Neural cell (in vitro differentiated cells): Measurements from ENCODE around the gene PPFIBP2. TPM values are rescaled to one million over a fixed set of nuclear protein-coding genes. Genes with fewer than 3 reads are reported as not detected.

Experiments
- H2AFZ ChIP-seq: fragments of 200-600, 300-800 bp; sonication (generic), shearing (Covaris generic); 2 replicates; pipeline ENCODE4 v1.6.0; 2014; ENCODE audit warnings: low read depth, mild to moderate bottlenecking, antibody characterized with exemption, low read length, moderate library complexity
- H3F3A ChIP-seq: fragments of 200-600 bp; shearing (Covaris generic); 2 replicates; pipeline ENCODE4 v1.6.1; 2016; ENCODE audit warnings: mild to moderate bottlenecking, moderate library complexity, mixed read lengths, antibody characterized with exemption, low read length; ENCODE audit not compliant: insufficient read depth, poor library complexity, severe bottlenecking
- H3K27ac ChIP-seq: fragments of 200-600, 300-800 bp; sonication (generic), shearing (Covaris generic); 2 replicates; pipeline ENCODE4 v1.5.1; 2014; ENCODE audit warnings: mild to moderate bottlenecking, low read length, moderate library complexity
- H3K27me3 ChIP-seq: fragments of 300-800, 200-600 bp; sonication (generic), shearing (Covaris generic); 2 replicates; pipeline ENCODE4 v1.6.0; 2014; ENCODE audit warnings: mild to moderate bottlenecking, low read depth, low read length, moderate library complexity; ENCODE audit not compliant: insufficient read depth
- H3K36me3 ChIP-seq: fragments of 300-800, 200-600 bp; sonication (generic), shearing (Covaris generic); 2 replicates; pipeline ENCODE4 v1.5.1; 2014; ENCODE audit warnings: mild to moderate bottlenecking, antibody characterized with exemption, low read length, moderate library complexity; ENCODE audit not compliant: insufficient read depth
- H3K4me2 ChIP-seq: fragments of 300-800, 200-600 bp; sonication (generic), shearing (Covaris generic); 2 replicates; pipeline ENCODE4 v1.6.0; 2014; ENCODE audit warnings: mild to moderate bottlenecking, low read length
- H3K4me3 ChIP-seq: fragments of 300-800, 200-600 bp; sonication (generic), shearing (Covaris generic); 2 replicates; pipeline ENCODE4 v1.5.1; 2014; ENCODE audit warnings: mild to moderate bottlenecking, low read length, moderate library complexity
- H3K79me2 ChIP-seq: fragments of 200-600 bp; shearing (Covaris generic); replicated peaks from 2 replicates; pipeline ENCODE4 v1.6.0; 2014; ENCODE audit warnings: mild to moderate bottlenecking, low read length, moderate library complexity; ENCODE audit not compliant: insufficient read depth
- H3K9ac ChIP-seq: fragments of 300-800, 200-600 bp; sonication (generic), shearing (Covaris generic); 2 replicates; pipeline ENCODE4 v1.6.1; 2016; ENCODE audit warnings: mild to moderate bottlenecking, low read length, mixed read lengths
- H3K9me2 ChIP-seq: fragments of 200-600 bp; shearing (Covaris generic); 2 replicates; pipeline ENCODE4 v1.6.1; 2016; ENCODE audit warnings: mild to moderate bottlenecking, low read length, mixed read lengths; ENCODE audit not compliant: insufficient read depth
- H3K9me3 ChIP-seq: fragments of 200-600, 300-800 bp; sonication (generic), shearing (Covaris generic); 2 replicates; pipeline ENCODE4 v1.6.1; 2016; ENCODE audit warnings: mild to moderate bottlenecking, mixed run types, low read length, moderate library complexity, mixed read lengths
- H4K20me1 ChIP-seq: fragments of 200-600 bp; shearing (Covaris generic); 2 replicates; pipeline ENCODE4 v1.6.1; 2016; ENCODE audit warnings: mild to moderate bottlenecking, mixed run types; ENCODE audit not compliant: insufficient read depth
- EP300 ChIP-seq: fragments of 450-650 bp; conservative IDR thresholded peaks from 2 replicates; pipeline ENCODE4 v1.6.1; 2014; ENCODE audit warnings: antibody characterized with exemption, mild to moderate bottlenecking, moderate library complexity; ENCODE audit not compliant: poor library complexity, severe bottlenecking
- EZH2 ChIP-seq: fragments of 200-600, 300-800 bp; shearing (Covaris generic), sonication (generic); IDR thresholded peaks from 2 replicates; pipeline ENCODE4 v1.6.1; 2014; ENCODE audit warnings: antibody characterized with exemption, low read length, borderline replicate concordance, mild to moderate bottlenecking; ENCODE audit not compliant: insufficient read depth, poor library complexity, severe bottlenecking
- MXI1 ChIP-seq: fragments of 450-650 bp; conservative IDR thresholded peaks from 2 replicates; pipeline ENCODE4 v1.6.1; 2014; ENCODE audit warnings: antibody characterized with exemption, mild to moderate bottlenecking; ENCODE audit not compliant: poor library complexity, severe bottlenecking
- POLR2AphosphoS5 ChIP-seq: IDR thresholded peaks from 2 replicates; pipeline ENCODE4 v1.6.1; 2012
- RAD21 ChIP-seq: fragments of 450-650 bp; conservative IDR thresholded peaks from 2 replicates; pipeline ENCODE4 v1.6.1; 2014; ENCODE audit warnings: antibody characterized with exemption, mild to moderate bottlenecking, moderate library complexity
- SMC3 ChIP-seq: fragments of 450-650 bp; conservative IDR thresholded peaks from 2 replicates; pipeline ENCODE4 v1.6.1; 2014; ENCODE audit warnings: antibody characterized with exemption, mild to moderate bottlenecking, moderate library complexity; ENCODE audit not compliant: poor library complexity
- TAF1 ChIP-seq: IDR thresholded peaks from 2 replicates; pipeline ENCODE4 v1.6.1; 2012; ENCODE audit warnings: low read depth
- polyA plus RNA-seq: library from polyadenylated mRNA; depleted of rRNA; stranded (reverse); fragments of >200 nt; gene quantifications from 2 replicates; pipeline ENCODE4 v1.2.3, GENCODE V29; 2014
- TF ChIP-seq, protein P1 (sequence below): fragments of 450-650 bp; IDR thresholded peaks from 2 replicates; pipeline ENCODE4 v1.5.1; 2014; ENCODE audit warnings: antibody characterized with exemption, mild to moderate bottlenecking, moderate library complexity; ENCODE audit not compliant: poor library complexity, severe bottlenecking
- TF ChIP-seq, protein P2 (sequence below): IDR thresholded peaks from 2 replicates; pipeline ENCODE4 v1.6.1; 2012; ENCODE audit warnings: borderline replicate concordance

The PPFIBP2 gene
- polyA plus RNA-seq, 1 donor from 2014 or later: not detected

DNA sequence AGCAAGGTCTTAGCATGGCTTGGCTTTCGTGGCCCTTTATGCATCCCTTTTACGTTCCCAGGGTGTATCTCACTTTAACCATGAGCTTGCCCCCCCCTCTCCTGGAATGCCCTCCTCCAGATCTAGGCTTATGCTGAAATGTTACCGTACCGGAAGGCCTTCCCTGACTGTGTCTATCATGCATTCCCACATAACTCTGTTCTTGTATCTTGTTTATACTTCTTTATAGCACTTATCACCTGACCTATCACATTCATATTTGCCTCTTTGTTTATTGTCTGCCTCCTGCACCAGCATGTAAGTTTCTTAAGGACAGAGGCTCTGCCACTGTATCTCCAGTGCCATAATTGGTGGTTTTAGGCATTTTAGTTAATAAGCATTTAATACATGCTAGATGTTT, 38.9 kb downstream of the PPFIBP2 start:
- Histone ChIP-seq H3K9ac (no peak overlapping the region), H4K20me1 (no peaks in the 10 kb centered on the region), H3F3A (no peaks in the 10 kb centered on the region), H3K79me2 (no peaks in the 10 kb centered on the region), H3K4me3 (no peak overlapping the region), H2AFZ (no peak overlapping the region), H3K9me3 (no peaks in the 10 kb centered on the region), H3K27ac (no peak overlapping the region), H3K36me3 (no peaks in the 10 kb centered on the region), H3K27me3 (no peaks in the 10 kb centered on the region), H3K4me2 (no peak overlapping the region), H3K9me2 (no peaks in the 10 kb centered on the region)
- TF ChIP-seq POLR2AphosphoS5 (no peak), RAD21 (no peak), EP300 (no peak), SMC3 (no peak), TAF1 (no peak), EZH2 (no peak), MXI1 (no peak)
- TF ChIP-seq, protein P1, sequence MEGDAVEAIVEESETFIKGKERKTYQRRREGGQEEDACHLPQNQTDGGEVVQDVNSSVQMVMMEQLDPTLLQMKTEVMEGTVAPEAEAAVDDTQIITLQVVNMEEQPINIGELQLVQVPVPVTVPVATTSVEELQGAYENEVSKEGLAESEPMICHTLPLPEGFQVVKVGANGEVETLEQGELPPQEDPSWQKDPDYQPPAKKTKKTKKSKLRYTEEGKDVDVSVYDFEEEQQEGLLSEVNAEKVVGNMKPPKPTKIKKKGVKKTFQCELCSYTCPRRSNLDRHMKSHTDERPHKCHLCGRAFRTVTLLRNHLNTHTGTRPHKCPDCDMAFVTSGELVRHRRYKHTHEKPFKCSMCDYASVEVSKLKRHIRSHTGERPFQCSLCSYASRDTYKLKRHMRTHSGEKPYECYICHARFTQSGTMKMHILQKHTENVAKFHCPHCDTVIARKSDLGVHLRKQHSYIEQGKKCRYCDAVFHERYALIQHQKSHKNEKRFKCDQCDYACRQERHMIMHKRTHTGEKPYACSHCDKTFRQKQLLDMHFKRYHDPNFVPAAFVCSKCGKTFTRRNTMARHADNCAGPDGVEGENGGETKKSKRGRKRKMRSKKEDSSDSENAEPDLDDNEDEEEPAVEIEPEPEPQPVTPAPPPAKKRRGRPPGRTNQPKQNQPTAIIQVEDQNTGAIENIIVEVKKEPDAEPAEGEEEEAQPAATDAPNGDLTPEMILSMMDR: no peak
- TF ChIP-seq, protein P2, sequence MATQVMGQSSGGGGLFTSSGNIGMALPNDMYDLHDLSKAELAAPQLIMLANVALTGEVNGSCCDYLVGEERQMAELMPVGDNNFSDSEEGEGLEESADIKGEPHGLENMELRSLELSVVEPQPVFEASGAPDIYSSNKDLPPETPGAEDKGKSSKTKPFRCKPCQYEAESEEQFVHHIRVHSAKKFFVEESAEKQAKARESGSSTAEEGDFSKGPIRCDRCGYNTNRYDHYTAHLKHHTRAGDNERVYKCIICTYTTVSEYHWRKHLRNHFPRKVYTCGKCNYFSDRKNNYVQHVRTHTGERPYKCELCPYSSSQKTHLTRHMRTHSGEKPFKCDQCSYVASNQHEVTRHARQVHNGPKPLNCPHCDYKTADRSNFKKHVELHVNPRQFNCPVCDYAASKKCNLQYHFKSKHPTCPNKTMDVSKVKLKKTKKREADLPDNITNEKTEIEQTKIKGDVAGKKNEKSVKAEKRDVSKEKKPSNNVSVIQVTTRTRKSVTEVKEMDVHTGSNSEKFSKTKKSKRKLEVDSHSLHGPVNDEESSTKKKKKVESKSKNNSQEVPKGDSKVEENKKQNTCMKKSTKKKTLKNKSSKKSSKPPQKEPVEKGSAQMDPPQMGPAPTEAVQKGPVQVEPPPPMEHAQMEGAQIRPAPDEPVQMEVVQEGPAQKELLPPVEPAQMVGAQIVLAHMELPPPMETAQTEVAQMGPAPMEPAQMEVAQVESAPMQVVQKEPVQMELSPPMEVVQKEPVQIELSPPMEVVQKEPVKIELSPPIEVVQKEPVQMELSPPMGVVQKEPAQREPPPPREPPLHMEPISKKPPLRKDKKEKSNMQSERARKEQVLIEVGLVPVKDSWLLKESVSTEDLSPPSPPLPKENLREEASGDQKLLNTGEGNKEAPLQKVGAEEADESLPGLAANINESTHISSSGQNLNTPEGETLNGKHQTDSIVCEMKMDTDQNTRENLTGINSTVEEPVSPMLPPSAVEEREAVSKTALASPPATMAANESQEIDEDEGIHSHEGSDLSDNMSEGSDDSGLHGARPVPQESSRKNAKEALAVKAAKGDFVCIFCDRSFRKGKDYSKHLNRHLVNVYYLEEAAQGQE: no peak

DNA sequence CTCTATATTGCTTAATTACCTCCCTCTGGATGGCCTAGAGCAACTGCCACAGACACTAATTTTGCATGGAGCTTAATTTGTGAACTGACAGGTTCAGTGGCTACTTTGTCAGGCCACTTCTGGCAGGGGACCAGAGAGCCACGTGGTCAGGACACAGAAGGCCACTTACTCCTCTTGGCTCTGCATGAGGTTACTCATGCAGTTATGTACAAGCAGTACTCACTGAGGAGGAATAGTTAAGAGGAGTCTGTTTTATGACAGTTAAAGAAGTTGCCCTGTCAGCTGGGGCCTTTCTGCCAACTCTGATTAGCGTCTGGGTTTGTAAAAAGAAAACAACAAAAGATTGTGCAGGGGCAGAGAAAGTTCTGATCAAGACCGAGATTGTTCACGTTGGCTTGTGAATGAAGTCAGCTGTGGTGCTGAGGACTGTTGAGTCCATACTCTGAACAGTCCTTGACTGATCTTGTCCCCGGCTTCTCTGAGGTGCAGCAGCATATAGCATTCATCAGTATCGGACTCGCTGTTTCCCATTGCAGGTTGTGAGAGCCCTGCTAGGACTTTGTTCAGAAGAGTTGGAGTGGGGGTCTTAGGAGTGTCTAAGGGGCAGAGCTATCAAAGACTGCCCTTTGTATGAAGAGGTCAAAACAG, 41.4 kb downstream of the PPFIBP2 start:
- Histone ChIP-seq H3K27ac (no peak overlapping the region), H3K9me3 (no peaks in the 10 kb centered on the region), H4K20me1 (no peaks in the 10 kb centered on the region), H3K9ac (no peak overlapping the region), H3K4me3 (no peak overlapping the region), H3K79me2 (no peaks in the 10 kb centered on the region), H3K36me3 (no peaks in the 10 kb centered on the region), H3K4me2 (no peak overlapping the region), H3K27me3 (no peaks in the 10 kb centered on the region), H3F3A (no peaks in the 10 kb centered on the region), H2AFZ (no peak overlapping the region), H3K9me2 (no peaks in the 10 kb centered on the region)
- TF ChIP-seq EZH2 (no peak), SMC3 (no peak), EP300 (no peak), TAF1 (no peak), MXI1 (no peak), POLR2AphosphoS5 (no peak), RAD21 (no peak)
- TF ChIP-seq, protein P2: no peak
- TF ChIP-seq, protein P1: no peak
